GM20000 (cell line): ENCODE data around the gene PTPN14.

Experiments
- DNase-seq: peaks from one replicate; pipeline ENCODE4 v3.0.0; 2012; ENCODE audit warnings: low spot score
- CTCF ChIP-seq: IDR thresholded peaks from 2 replicates; pipeline ENCODE4 v1.5.1; 2012; ENCODE audit warnings: mild to moderate bottlenecking, control low read depth; ENCODE audit errors: extremely low read depth, missing control alignments

The PTPN14 gene

GRCh38 chr1:214552174-214552608, 789 bp upstream of the PTPN14 start:
- TF ChIP-seq CTCF, result no peak
- no peak for DNase-seq

- no peak for DNase-seq
- TF ChIP-seq CTCF, result no peak
These were observed 456 bp downstream of the PTPN14 start for GRCh38 chr1:214550857-214551435.

- DNase-seq, result no peak
- TF ChIP-seq CTCF, result no peak
These were observed 1.2 kb downstream of the PTPN14 start for GRCh38 chr1:214550013-214550856.

- DNase-seq, result no peak
- no peak for TF ChIP-seq CTCF
These were observed 1.8 kb downstream of the PTPN14 start for GRCh38 chr1:214549604-214550003.

- no peak for DNase-seq
- no peak for TF ChIP-seq CTCF
These were observed 2.4 kb downstream of the PTPN14 start for GRCh38 chr1:214548988-214549387.

GRCh38 chr1:214548271-214548670, 3.1 kb downstream of the PTPN14 start:
- no peak for DNase-seq
- TF ChIP-seq CTCF, result no peak

GRCh38 chr1:214547747-214548146, 3.7 kb downstream of the PTPN14 start:
- TF ChIP-seq CTCF, result no peak
- no peak for DNase-seq
